Measurements from ENCODE around the gene MAP2K6.

MAP2K6 gene

DNA sequence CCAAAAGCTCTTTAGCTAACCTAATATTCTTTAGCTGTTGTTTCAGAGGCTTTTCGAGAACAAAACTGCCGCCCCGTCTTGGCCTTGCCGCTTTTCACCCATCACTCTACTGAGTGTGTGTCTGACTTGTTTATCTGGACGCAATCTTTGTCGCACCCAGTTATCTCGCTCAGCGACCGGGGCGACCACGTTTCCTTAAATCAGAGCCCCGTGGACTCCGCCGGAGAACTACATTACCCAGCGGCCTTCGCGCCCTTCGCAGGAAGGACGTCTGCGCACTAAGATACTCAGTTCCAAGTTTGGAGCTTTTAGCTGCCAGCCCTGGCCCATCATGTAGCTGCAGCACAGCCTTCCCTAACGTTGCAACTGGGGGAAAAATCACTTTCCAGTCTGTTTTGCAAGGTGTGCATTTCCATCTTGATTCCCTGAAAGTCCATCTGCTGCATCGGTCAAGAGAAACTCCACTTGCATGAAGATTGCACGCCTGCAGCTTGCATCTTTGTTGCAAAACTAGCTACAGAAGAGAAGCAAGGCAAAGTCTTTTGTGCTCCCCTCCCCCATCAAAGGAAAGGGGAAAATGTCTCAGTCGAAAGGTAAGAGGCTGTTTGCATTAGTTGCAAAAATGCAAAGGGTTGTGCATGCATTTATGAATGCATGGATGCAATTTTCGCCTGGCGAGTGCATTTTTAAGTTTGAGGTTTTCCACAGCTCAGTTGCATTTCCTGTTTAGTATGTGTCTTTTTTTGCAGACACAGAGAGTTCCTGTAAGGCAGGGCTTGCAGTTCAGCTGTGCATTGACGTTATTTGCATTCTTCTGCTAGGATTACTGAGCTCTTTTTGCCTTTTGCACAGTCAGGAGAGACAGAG is at the start of gene MAP2K6:
TSS of gene MAP2K6 (plus strand) at position 290 of the 867 bp plus-strand sequence. CDS start at position 578, 288 bp downstream.
- no peak for DNase-seq (ENCODE audit: low read depth)

DNA sequence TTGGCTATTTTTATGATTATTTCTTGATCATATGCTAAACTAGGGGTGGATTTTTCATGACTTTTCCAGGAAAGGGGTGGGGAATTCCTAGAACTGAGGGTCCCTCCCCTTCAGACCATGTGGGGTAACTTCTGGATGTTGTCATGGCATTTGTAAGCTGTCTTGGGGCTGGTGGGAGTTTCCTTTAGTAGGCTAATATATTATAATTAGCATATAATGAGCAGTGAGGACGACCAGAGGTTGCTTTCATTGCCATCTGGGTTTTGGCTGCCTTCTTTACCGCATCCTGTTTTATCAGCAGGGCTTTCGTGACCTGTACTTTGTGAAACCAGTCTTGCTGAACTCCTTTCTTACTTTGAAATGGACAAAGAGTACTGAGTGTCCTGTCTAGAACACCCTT is 47.2 kb upstream of the MAP2K6 start:
- DNase-seq (ENCODE audit: low read depth): no peak

DNA sequence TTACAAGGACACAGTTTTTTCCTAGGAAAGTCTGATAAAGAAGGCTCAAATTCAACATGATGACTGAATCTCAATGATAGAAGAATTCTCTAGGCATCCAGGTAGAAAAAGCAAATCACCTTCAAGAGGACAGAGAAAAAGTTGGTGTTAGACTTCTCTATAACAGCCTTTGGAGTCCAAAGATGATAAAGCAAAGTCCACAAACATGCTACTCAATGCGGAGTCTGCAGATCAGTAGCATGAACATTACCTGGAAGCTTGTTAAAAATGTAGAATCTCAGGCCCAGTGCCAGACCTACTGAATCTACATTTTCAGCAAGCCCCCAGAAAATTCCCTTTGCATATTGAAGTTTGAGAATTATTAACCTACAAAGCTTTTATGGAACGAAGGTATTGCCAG is 41.4 kb upstream of the MAP2K6 start:
- DNase-seq (ENCODE audit: low read depth): no peak

DNA sequence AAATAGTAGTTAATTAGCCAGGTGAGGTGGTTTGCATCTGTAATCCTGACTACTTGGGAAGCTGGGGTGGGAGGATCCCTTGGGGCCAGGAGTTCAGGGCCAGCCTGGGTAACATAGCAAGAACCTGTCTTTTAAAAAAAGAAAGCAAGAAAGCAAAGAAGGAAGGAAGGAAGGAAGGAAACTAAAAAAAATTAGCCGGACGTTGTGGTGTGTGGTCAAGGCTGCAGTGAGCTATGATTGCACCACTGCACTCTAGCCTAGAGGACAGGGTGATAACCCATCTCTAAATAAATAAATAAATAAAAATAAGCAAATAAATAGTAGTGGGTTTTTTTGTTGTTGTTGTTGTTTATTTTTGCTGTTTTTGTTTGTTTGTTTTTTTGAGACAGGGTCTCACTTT is 39.3 kb upstream of the MAP2K6 start:
- DNase-seq (ENCODE audit: low read depth): no peak

DNA sequence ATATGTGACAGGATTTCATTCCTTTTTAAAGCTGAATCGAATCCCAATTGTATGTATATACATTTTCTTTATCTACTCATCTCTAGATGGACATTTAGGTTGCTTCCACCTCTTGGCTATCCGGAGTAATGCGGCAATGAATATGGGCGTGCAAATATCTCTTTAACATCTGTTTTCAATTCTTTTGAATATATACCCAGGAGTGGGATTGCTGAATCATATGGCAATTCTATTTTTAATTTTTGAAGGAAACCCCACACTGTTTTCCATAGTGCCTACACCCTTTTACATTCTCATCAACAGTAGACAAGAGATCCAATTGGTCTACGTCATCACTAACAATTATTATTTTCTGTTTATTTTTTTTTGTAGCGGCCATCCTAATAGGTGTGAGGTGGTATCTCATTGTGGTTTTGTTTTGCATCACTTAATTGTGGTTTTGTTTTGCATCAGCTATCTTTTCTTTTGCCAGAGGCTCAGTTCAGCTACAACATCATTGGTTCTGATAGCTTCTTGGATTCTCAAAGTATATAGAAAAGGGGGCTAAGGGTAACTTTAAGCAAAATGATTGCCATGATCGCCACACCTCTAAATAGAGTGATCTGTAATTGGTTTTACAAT is 25.6 kb upstream of the MAP2K6 start:
- no peak for DNase-seq (ENCODE audit: low read depth)

DNA sequence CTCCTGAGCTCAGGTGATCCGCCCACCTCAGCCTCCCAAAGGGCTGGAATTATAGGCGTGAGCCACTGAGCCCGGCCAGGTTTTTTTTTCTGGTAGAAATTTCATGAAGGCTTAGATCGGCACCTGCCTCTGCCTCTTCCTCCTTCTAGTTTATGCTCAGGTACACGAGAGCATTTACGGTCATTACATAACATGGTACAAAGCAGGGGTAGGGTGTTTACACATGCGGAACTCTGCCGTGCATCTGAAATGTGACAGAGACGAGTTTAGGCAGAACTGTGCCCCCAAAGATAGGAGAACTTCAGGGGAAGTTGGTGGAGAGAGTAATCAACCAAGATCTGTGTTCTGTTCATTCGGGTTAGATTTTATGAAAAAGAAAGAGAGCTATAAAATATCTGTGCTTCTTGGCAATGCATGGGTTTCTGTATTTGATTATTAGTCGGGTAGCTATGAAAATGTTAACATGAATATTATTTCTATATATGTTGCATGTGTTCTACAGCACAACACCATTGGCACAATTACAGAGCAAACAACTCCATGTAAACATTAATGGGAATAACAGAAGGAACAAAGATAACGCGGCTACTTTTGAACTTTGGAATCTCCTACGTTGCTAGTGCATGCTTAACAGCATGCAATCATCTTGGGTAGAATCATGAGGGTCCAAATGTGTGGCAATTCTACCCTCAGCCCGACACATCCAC is 23.5 kb upstream of the MAP2K6 start:
- DNase-seq (ENCODE audit: low read depth): no peak

DNA sequence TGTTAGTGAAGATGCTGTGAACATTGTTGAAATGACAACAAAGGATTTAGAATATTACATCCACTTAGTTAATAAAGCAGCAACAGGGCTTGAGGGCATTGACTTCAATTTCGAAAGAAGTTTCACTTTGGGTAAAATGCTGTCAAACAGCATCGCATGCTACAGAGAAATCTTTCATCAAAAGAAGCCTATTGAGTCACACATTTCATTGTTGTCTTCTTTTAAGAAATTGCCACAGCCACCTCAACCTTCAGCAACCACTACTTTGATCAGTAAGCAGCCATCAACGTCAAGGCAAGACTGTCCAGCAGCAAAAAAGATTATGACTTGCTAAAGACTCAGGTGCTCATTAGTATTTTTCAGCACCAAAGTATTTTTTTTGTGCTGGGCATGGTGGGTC is 13.2 kb upstream of the MAP2K6 start:
- DNase-seq (ENCODE audit: low read depth): no peak

DNA sequence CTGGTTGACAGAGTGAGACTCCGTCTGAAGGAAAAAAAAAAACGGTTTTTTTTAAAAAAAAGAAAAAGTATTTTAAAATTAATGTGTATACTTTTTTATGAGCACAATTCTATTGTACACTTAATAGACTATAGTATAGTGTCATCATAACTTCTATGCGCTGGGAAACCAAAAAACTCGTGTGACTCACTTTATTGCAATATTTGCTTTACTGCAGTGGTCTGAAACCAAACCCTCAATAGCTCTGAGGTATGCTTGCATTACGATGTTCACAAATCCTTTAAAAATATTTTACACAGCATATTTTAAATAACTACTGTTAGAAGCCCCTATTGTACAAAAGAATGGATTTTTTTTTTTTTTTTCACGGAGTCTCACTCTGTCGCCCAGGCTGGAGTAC is 12.4 kb upstream of the MAP2K6 start:
- no peak for DNase-seq (ENCODE audit: low read depth)

DNA sequence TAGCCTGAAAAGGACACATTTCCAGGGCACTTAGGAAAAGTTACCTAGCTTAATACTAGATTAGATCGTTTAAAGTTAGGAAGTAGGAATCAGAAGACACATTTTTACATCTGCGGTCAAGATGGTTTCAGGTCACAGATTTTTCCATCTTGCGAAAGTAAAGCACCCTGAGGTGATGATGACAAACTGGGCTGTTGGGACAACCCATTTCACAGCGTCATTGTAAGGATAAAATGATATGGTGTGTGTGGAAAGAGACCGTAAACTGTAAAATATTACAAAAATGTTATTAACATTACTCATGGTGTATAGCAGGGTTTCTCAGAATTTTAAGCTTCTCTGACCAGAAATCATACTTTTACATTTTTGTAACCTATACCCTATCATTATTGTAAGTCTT is 10.1 kb upstream of the MAP2K6 start:
- no peak for DNase-seq (ENCODE audit: low read depth)

DNA sequence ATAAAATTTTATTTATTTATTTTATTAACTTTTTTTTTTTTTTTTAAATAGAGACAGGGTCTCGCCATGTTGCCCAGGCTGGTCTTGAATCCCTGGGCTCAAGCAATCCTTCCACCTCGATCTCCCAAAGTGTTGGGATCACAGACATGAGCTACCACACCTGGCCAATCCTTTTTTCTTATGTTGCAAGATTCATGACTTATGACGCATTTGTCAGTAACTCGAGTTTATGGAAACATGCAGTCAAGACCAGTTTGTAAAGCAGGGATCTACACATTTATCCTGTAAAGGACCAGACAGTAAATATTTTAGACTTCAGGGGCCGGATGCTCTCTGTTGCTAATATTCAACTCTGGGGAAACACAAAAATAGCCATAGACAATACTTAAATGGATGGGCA is 9.4 kb upstream of the MAP2K6 start:
- no peak for DNase-seq (ENCODE audit: low read depth)

DNA sequence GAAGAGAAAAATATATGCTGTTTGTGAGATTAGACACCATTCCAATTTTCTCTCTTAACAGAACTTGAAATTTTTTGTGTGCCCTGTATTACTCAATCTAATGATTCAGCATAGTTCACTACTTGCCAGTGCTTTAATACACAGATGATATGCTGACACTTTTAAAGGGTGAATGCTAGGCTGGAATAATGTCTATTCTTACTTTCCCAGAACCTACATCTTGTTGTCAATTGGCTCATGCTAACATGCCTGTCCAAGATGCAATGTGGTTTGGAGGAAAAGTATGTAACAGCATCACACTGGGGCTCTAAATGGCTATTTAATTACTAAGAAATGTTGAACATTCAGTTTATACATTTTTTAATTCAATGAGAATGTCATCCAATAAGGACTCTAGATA is 7.6 kb upstream of the MAP2K6 start:
- no peak for DNase-seq (ENCODE audit: low read depth)

DNA sequence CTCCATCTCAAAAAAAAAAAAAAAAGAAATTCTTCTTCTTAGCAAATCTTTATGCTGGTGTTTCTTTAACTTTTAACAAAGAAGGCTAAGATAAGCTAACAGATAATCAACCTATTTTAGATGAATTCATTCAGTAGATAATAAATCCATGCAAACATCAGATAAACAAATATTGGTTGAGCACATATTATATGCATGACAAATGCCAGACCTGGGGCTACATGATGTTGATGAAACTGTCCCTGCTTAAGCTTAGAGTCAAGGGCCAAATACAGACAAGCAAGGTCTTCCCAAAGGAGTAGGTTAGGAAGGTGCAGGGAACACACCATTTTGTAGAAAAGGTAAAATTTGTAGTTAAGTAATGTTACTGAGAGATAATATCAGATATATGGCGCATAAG is 6.7 kb upstream of the MAP2K6 start:
- DNase-seq (ENCODE audit: low read depth): no peak

DNA sequence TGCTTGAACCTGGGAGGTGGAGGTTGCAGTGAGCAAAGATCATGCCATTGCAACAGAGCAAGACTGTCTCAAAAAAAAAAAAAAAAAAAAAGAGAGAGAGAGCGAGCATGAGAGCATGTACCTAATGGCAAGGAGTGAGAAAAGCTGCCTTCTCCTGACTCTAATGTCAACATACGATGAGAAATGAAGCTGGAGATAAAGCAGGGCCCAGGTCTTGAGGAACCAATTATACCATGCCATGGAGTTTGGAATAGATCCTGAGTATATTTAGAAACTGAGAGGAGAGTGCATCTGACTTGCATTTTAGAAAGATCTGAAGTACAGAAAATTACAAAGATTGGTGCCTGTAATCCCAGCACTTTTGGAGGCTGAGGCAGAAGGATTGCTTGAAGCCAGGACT is 3.8 kb upstream of the MAP2K6 start:
- DNase-seq (ENCODE audit: low read depth): no peak

DNA sequence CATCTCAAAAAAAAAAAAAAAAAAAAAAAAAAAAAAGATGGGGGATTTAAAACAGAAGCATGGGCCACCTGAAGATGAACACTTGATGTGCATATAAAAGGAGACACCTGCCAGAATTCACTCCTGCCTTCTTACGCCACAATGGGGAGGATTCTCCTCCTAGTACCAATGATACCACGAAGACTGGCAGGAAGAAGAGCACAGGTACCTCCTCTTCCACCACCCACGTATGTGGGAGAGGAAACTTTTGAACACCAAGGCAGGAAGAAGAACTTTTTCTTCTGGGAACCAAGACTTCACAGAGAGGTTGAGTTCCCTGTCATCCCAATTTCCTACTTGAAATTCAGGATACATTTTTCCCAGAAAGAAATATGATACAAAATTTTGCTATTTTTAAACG is 2.7 kb upstream of the MAP2K6 start:
- DNase-seq (ENCODE audit: low read depth): no peak

DNA sequence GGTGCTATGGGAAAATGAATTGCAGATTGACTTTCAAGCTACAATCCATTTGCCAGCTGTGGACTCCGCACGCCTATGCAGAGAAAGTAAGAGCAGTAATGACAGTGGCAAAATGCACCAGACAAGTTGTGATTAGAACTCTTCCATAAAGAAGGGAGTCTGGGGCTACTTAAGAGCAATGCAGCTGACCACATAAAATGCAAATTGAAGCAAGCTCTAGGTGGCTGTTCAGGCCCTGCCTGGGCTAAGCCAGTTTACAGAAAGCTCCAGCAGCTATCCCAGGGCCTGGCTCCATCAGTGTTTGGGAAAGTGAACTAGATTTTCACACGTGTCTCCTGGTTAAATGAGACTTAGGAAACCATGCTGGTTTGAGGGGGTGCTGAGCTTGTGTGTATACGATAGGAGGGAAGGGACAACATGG is 2.2 kb upstream of the MAP2K6 start:
- DNase-seq (ENCODE audit: low read depth): no peak

DNA sequence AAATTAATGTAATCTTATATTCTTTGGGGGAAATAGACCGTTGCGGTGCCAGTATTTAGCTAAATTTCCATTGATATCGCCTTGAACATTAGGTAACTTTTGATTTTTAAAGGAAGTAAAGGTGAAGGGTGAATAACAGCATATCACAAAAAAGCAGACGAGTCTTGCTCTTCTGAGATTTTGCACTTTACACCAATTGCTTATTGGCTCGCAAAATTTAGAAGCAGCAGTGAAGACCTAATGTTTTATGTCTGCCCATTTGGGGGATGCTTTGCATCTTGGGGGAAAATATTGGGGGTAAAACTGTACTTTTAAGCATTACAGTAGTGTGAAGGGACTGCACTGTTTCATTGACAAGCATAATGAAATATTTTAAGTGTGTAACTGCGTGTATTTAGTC is 934 bp downstream of the MAP2K6 start:
- no peak for DNase-seq (ENCODE audit: low read depth)

DNA sequence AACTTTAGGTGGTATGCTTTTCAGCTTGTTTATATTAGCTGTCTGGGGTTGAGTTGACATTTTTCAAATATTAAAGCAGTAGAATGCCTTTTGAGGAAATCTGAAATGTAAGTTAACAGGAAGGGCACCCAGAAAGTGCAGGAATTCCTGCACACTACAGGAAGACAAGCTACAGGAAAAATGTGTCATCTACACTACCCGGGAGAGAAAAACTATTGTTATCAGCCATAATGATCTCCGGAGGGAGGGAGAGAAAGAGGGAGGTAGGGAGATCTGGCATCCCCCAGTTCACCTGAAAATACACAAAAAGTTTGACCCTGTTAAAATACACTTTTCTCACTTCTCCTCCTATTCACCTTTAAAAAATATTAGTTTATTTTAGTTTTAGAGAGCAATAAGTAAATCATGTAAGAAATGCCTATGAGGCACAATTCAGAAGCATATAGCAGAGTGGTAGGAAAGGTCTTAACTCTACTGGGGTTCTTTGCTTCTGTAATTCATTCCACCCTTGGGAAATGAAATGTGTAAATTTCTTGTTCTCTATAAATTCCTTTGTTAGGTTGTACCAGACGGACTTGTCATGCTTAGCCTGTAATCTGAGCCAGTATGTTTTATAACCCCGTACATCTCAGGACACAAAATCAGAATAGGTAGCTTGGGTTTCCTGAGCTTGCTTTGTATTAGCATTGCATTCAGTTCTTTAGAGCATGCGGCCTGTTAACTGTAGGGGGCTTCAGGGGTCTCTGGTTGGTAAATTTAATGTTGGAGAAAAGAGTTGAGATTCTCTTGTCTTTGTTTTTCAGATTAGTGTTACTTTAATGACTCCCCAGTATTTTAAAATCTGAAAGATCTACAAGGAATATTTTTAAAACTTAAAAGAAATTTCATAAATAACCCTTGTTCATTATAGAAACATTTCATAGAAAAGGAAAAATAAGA is 3.3 kb downstream of the MAP2K6 start:
- no peak for DNase-seq (ENCODE audit: low read depth)

DNA sequence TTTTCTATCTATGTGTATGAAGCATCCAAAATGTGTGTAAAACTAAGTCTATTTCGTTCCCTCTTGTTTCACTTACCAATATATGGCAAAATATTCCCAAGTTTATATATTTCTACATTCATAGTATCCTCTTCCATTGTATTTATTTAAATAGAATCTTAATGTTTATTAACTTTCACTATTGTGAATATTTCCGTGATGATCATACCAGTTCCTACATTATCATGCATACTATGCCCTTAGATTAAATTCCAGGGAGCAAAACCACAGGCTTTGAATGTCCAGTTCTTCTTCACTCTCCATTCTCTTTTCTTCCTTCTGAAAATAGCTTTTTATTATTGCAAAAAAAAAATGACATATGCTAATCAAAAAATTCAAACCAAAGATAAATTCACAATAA is 4.0 kb downstream of the MAP2K6 start:
- no peak for DNase-seq (ENCODE audit: low read depth)

DNA sequence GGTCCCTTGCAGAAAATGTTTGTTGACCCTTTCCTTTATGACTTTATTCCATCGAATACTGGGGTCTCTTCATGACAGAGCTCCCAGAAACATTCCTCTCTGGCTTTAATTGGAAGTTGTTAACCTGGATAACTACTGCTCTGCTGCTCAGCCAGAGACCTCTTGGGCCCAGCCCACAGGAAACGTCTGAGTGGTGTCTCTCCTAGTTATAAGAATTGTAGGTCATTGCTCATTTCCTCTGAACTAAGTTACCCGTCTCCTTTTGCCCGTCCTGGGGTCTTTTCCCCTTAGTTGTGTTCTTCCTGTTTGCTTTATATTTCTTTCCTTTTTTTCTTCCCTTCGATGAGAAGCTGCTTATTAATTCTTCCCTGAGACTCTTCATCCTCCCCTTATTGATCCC is 9.0 kb downstream of the MAP2K6 start:
- DNase-seq (ENCODE audit: low read depth): no peak

DNA sequence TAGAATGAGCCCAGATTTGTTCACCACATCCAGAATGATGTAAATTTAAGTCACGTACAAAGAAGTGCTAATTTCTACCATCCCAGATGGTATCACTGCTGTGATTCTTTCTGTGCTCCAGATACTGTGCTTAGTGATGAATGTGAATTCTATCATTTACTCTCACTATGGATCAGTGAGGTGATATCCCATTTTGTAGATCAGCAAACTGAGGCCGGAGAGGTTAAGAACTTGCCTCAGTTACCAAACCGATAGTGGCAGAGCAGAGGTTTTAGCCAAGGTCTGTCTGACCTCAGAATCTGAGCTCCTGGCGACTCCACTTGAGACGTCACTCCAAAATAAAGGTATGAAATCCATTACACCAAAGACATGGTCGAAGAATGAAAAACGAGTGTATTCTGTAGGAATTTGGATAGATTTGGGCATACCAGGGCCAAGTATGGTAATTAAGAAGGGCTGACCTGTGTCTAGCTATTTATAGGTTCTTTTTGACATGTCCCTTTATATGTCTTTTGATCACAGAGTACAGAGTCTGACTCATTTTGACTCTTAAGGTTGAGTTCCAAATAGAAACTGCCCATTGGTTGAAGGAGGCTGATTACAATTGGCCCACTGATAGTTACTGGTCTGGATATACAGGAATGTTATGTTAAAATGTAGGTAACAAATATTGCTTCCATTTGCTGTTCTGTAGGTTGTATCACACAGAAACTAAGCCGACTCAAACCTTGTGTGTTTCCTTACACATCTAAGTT is 10.0 kb downstream of the MAP2K6 start:
- no peak for DNase-seq (ENCODE audit: low read depth)

DNA sequence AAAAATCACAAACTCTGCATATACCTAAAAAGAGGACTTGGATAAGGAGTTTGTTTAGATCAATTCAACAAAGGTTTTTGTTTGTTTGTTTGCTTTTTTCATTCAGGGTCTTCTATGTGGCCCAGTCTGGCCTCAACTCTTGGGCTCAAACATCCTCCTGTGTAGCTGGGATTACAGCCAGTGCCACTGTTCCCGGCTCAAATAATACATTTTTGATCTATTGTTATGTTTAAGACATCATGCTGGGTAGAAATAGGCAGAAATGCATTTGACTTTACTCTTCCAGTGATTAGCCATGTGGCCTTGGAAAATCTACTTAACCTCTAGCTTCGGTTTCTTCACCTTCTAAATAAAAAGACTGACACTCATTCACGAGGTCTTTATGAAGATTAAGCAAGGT is 11.5 kb downstream of the MAP2K6 start:
- DNase-seq (ENCODE audit: low read depth): no peak

Measured in HS-5 (cell line).